A549 (cell line): ENCODE data around the gene SRC. TPM values are rescaled to one million over a fixed set of nuclear protein-coding genes. Genes with fewer than 3 reads are reported as not detected.

Experiments used
- ATAC-seq, 2 experiments: fragments of 200-7000 bp in 1 of 2; fragments of >200 bp in 1 of 2; cut with Nextera tagmentation in 1 of 2; cut with Tn5 transposase in 1 of 2; 3 replicates each; pipeline versions ENCODE4 v1.8.0 to v1.9.1; 2018 to 2020; ENCODE audit warnings: mild to moderate bottlenecking in 1 of 2, moderate library complexity in 1 of 2
- CTCF ChIA-PET: fragments of 300-600 bp; sonication (Branson Sonifier 250); formaldehyde crosslinking; extraction: SDS; loops from one replicate; lab custom pipeline; 2021; ENCODE audit warnings: antibody characterized with exemption, inconsistent platforms; lab: Yijun Ruan, JAX
- POLR2A ChIA-PET: fragments of 350-600 bp; formaldehyde crosslinking; extraction: SDS; loops from one replicate; lab custom pipeline; 2021; ENCODE audit warnings: antibody characterized with exemption, inconsistent platforms; lab: Yijun Ruan, JAX
- DNase-seq, 2 experiments: peaks; one replicate each; pipeline versions ENCODE4 v3.0.0 to v3.0.0-alpha.2; 2011 to 2016; ENCODE audit warnings: low read depth in 1 of 2, low spot score in 1 of 2
- FAIRE-seq: peaks from 2 replicates; lab custom pipeline; 2011; peaks lifted over from hg19 to GRCh38; lab: Jason Lieb, UNC
- H3K27ac ChIP-seq, 2 experiments: fragments of >200 bp; sonication (Bioruptor Twin); formaldehyde crosslinking; 3 replicates each; pipeline ENCODE4 v1.5.1; 2016 to 2017
- H3K4me1 ChIP-seq: fragments of >200 bp; sonication (Bioruptor Twin); formaldehyde crosslinking; 3 replicates; pipeline ENCODE4 v1.6.1; 2016
- H3K4me2 ChIP-seq: fragments of >200 bp; sonication (Bioruptor Twin); formaldehyde crosslinking; 3 replicates; pipeline ENCODE4 v1.6.1; 2016
- H3K4me3 ChIP-seq: fragments of >200 bp; sonication (Bioruptor Twin); formaldehyde crosslinking; 3 replicates; pipeline ENCODE4 v1.5.1; 2016
- H3K9me3 ChIP-seq: fragments of >200 bp; sonication (Bioruptor Twin); formaldehyde crosslinking; 3 replicates; pipeline ENCODE4 v1.6.1; 2016
- CBX2 ChIP-seq: fragments of 200-600 bp; sonication (generic); IDR thresholded peaks from 2 replicates; pipeline ENCODE4 v1.6.1; 2016; ENCODE audit warnings: low read depth, mild to moderate bottlenecking, borderline replicate concordance
- CHD4 ChIP-seq: fragments of 200-600 bp; sonication (generic); IDR thresholded peaks from 2 replicates; pipeline ENCODE4 v1.6.1; 2016; ENCODE audit warnings: antibody characterized with exemption, mild to moderate bottlenecking, borderline replicate concordance
- CTCF ChIP-seq: fragments of >200 bp; sonication (Bioruptor Twin); formaldehyde crosslinking; IDR thresholded peaks from 3 replicates; pipeline ENCODE4 v1.5.1; 2016
- EHMT2 ChIP-seq: fragments of 200-600 bp; sonication (generic); IDR thresholded peaks from 2 replicates; pipeline ENCODE4 v1.6.1; 2016; ENCODE audit warnings: antibody characterized with exemption, low read depth, mild to moderate bottlenecking, moderate library complexity
- ESRRA ChIP-seq: fragments of 150-350 bp; IDR thresholded peaks from 2 replicates; pipeline ENCODE4 v1.6.1; 2014; ENCODE audit warnings: mild to moderate bottlenecking, low read length, borderline replicate concordance
- GATA3 ChIP-seq: IDR thresholded peaks from 2 replicates; pipeline ENCODE4 v1.6.1; 2012; ENCODE audit warnings: borderline replicate concordance
- HDAC2 ChIP-seq: fragments of 200-600 bp; sonication (generic); IDR thresholded peaks from 2 replicates; pipeline ENCODE4 v1.6.1; 2016
- HOXB13 ChIP-seq: fragments of 250-450 bp; sonication (Bioruptor Pico); IDR thresholded peaks from 2 replicates; pipeline ENCODE4 v1.5.0; 2020; ENCODE audit warnings: low read depth, mild to moderate bottlenecking, moderate library complexity
- HOXB5 ChIP-seq: fragments of 250-450 bp; sonication (Bioruptor Pico); IDR thresholded peaks from 2 replicates; pipeline ENCODE4 v1.5.0; 2020; ENCODE audit warnings: mild to moderate bottlenecking, moderate library complexity
- JUN ChIP-seq, 2 experiments: fragments of >200 bp; sonication (Bioruptor Twin); formaldehyde crosslinking; IDR thresholded peaks; 2 replicates in 1 of 2; 3 replicates in 1 of 2; pipeline ENCODE4 v1.6.1; 2016 to 2017
- MAFK ChIP-seq: fragments of 450-650 bp; IDR thresholded peaks from 2 replicates; pipeline ENCODE4 v1.6.1; 2014; ENCODE audit not compliant: partially characterized antibody
- MAZ ChIP-seq: fragments of 150-350 bp; IDR thresholded peaks from 2 replicates; pipeline ENCODE4 v1.6.1; 2014; ENCODE audit warnings: antibody characterized with exemption, low read depth, low read length, borderline replicate concordance
- POLR2A ChIP-seq: IDR thresholded peaks from 2 replicates; pipeline ENCODE4 v1.6.1; 2012; ENCODE audit warnings: mild to moderate bottlenecking, low read length
- RAD21 ChIP-seq, 2 experiments: fragments of >200 bp in 1 of 2; sonication (Bioruptor Twin) in 1 of 2; formaldehyde crosslinking in 1 of 2; IDR thresholded peaks in 1 of 2; conservative IDR thresholded peaks in 1 of 2; 2 replicates in 1 of 2; 3 replicates in 1 of 2; pipeline ENCODE4 v1.6.1; 2012 to 2018; ENCODE audit warnings: inconsistent platforms in 1 of 2
- ZFP36 ChIP-seq: fragments of 450-650 bp; IDR thresholded peaks from 2 replicates; pipeline ENCODE4 v1.6.1; 2014; ENCODE audit warnings: borderline replicate concordance; ENCODE audit not compliant: partially characterized antibody
- WGBS: methylation state at CpG from one replicate; pipeline ENCODE4 v1.1.6; 2017; ENCODE audit errors: missing lambda C conversion rate; 5-methylcytosine and 5-hydroxymethylcytosine counted together
- polyA plus RNA-seq, 4 experiments: library from polyadenylated mRNA; depleted of rRNA in 3 of 4; stranded (reverse); fragments of >200 nt; fragmentation: RNase III in 1 of 4; extraction: RNeasy Plus Mini Kit Qiagen cat#74134 plus additional on column Dnase treatment in 1 of 4; gene quantifications; 2 replicates in 3 of 4; 3 replicates in 1 of 4; pipeline ENCODE4 v1.2.3, GENCODE V29; 2011 to 2017
- TF ChIP-seq, protein P1 (sequence below): fragments of 150-350 bp; IDR thresholded peaks from 2 replicates; pipeline ENCODE4 v1.6.1; 2014; ENCODE audit warnings: low read depth, mild to moderate bottlenecking, low read length

SRC gene
- polyA plus RNA-seq, 2 of the 4 experiments (the other 2 are of a cell fraction), result 139 to 154 TPM

DNA sequence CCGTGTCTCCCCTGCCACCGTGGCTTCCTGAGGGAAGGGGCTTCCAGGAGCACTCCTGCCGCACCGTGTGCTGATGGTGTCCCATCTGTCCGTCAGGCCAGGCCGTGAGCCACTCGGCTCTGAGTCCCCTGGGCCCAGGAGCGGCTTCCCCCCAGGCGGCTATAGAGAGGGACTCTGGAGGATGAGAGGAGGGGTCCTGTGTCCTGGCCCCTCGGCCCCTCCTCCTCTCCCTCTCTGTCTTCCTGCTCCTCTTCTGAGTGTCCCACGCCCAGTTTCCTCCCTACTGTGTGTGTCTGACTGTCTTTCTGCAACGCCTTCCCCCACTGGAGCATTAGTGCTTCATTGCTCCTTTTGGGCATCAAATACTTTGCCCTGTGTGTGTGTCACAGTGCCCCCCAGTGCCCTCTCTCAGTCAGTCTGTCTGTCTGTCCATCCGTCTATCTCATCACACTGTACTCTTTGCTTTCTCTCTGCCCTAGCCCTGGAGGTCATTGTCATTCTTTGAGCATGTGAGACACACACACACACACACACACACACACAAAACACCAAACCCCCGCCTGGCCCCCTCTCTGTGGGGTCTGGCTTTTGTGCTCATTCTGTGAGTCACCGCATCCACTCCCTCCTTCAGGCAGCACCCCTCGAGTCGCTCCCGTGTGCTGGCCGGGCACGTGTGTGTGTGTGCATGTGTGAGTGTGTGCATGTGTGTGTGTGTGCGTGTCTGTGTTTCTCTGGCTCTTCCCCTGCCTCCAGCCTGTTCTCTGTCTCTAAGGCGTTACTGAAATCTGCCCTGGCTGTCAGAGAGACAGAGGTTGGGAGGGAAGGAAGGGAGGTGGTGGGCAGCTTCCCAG is 71.9 kb downstream of the SRC start:
- FAIRE-seq (no peak), DNase-seq (no peak)
- no peak for TF ChIP-seq EHMT2
- TF ChIP-seq RAD21 (conservative IDR thresholded peaks at IDR 0.05 in 1 of 2, IDR thresholded peaks at IDR 0.05 in 1 of 2), result peak in 1 of 2 experiments; percentile 41; a peak in 2 of 5 replicates
- no peak for TF ChIP-seq JUN (IDR thresholded peaks at IDR 0.05)
- TF ChIP-seq HOXB5, result no peak
- TF ChIP-seq CHD4, result no peak
- no peak for TF ChIP-seq GATA3
- peak; percentile 8; the same call in 1 of the 3 replicates for TF ChIP-seq CTCF
- no peak for TF ChIP-seq ESRRA
- TF ChIP-seq ZFP36, result no peak
- TF ChIP-seq, all 56 proteins: peak for 2
- WGBS, result 65% methylated on average over 20 of the region's 22 CpGs
- peak; percentile 6 to 39; a peak in 2 of 6 replicates for ATAC-seq
- no peaks in the 10 kb centered on the region for H3K9me3 ChIP-seq
- ChIA-PET CTCF (no interaction called here), POLR2A (no interaction called here)
- H3K4me1 ChIP-seq, result no peaks in the 10 kb centered on the region
- no peak overlapping the region for H3K4me2 ChIP-seq
- H3K27ac ChIP-seq, result no peak overlapping the region
- H3K4me3 ChIP-seq, result no peak overlapping the region

- ChIA-PET CTCF (no interaction called here), POLR2A (no interaction called here)
- H3K4me1 ChIP-seq, result no peaks in the 10 kb centered on the region
- H3K4me2 ChIP-seq, result no peak overlapping the region
- no peak overlapping the region for H3K4me3 ChIP-seq
- H3K27ac ChIP-seq, result no peak overlapping the region
- WGBS, result 50% methylated on average over 2 of the region's 2 CpGs
- FAIRE-seq (no peak), ATAC-seq (no peak), DNase-seq (no peak)
- H3K9me3 ChIP-seq, result no peaks in the 10 kb centered on the region
- TF ChIP-seq MAFK (no peak), MAZ (no peak), JUN (IDR thresholded peaks at IDR 0.05) (no peak), HDAC2 (no peak), CBX2 (no peak), CTCF (no peak), ESRRA (no peak), HOXB13 (CRISPR knock-in tag) (no peak), POLR2A (no peak), ZFP36 (no peak), GATA3 (no peak)
- TF ChIP-seq, protein P1, sequence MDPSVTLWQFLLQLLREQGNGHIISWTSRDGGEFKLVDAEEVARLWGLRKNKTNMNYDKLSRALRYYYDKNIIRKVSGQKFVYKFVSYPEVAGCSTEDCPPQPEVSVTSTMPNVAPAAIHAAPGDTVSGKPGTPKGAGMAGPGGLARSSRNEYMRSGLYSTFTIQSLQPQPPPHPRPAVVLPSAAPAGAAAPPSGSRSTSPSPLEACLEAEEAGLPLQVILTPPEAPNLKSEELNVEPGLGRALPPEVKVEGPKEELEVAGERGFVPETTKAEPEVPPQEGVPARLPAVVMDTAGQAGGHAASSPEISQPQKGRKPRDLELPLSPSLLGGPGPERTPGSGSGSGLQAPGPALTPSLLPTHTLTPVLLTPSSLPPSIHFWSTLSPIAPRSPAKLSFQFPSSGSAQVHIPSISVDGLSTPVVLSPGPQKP, result no peak
Observed at GRCh38 chr20:37418591-37419109, 72.7 kb downstream of the SRC start.
